ENCODE data around the gene SNX20.

The SNX20 gene

GRCh38 chr16:50638816-50639670 lies 42.1 kb downstream of the SNX20 start:
- no peaks in the 10 kb centered on the region for H3K27me3 ChIP-seq (ENCODE audit: low read depth, low read length)
- no peaks in the 10 kb centered on the region for H4K20me1 ChIP-seq (ENCODE audit: insufficient read depth, low read length)
- no peak for TF ChIP-seq CTCF (IDR thresholded peaks at IDR 0.05; ENCODE audit: low read depth, low read length)
- no peak for TF ChIP-seq EZH2phosphoT487 (IDR thresholded peaks at IDR 0.05; ENCODE audit: low read depth)
- no peak overlapping the region for H3K27ac ChIP-seq (ENCODE audit: low read length)
- no peak overlapping the region for H2AFZ ChIP-seq (ENCODE audit: low read depth, low read length)
- no peaks in the 10 kb centered on the region for H3K36me3 ChIP-seq (replicated peaks; ENCODE audit: low read depth, low read length)
- no peak overlapping the region for H3K4me3 ChIP-seq (ENCODE audit: low read length)
- H3K9me3 ChIP-seq (ENCODE audit: insufficient read depth, low read length): no peaks in the 10 kb centered on the region
- no peaks in the 10 kb centered on the region for H3K79me2 ChIP-seq (ENCODE audit: low read length)
- no peaks in the 10 kb centered on the region for H3K4me1 ChIP-seq (ENCODE audit: low read length)
- no peak overlapping the region for H3K9ac ChIP-seq (ENCODE audit: low read length)
- no peak overlapping the region for H3K4me2 ChIP-seq (ENCODE audit: low read length)

- Histone ChIP-seq H3K9me3 (ENCODE audit: insufficient read depth, low read length) (no peaks in the 10 kb centered on the region), H3K4me2 (ENCODE audit: low read length) (no peak overlapping the region), H3K27ac (ENCODE audit: low read length) (no peak overlapping the region), H3K9ac (ENCODE audit: low read length) (no peak overlapping the region), H3K4me1 (ENCODE audit: low read length) (no peaks in the 10 kb centered on the region), H4K20me1 (ENCODE audit: insufficient read depth, low read length) (no peaks in the 10 kb centered on the region), H3K79me2 (ENCODE audit: low read length) (no peaks in the 10 kb centered on the region), H3K27me3 (ENCODE audit: low read depth, low read length) (no peaks in the 10 kb centered on the region), H3K4me3 (ENCODE audit: low read length) (no peak overlapping the region), H3K36me3 (replicated peaks; ENCODE audit: low read depth, low read length) (no peaks in the 10 kb centered on the region), H2AFZ (ENCODE audit: low read depth, low read length) (no peak overlapping the region)
- no peak for TF ChIP-seq CTCF (IDR thresholded peaks at IDR 0.05; ENCODE audit: low read depth, low read length)
- TF ChIP-seq EZH2phosphoT487 (IDR thresholded peaks at IDR 0.05; ENCODE audit: low read depth): no peak
Observed at GRCh38 chr16:50637716-50638602, 43.2 kb downstream of the SNX20 start.

GRCh38 chr16:50636753-50637374 lies 44.2 kb downstream of the SNX20 start:
- H2AFZ ChIP-seq (ENCODE audit: low read depth, low read length): no peak overlapping the region
- H3K9ac ChIP-seq (ENCODE audit: low read length): no peak overlapping the region
- H3K4me2 ChIP-seq (ENCODE audit: low read length): no peak overlapping the region
- H4K20me1 ChIP-seq (ENCODE audit: insufficient read depth, low read length): no peaks in the 10 kb centered on the region
- H3K4me3 ChIP-seq (ENCODE audit: low read length): no peak overlapping the region
- no peak overlapping the region for H3K27ac ChIP-seq (ENCODE audit: low read length)
- H3K4me1 ChIP-seq (ENCODE audit: low read length): no peaks in the 10 kb centered on the region
- H3K9me3 ChIP-seq (ENCODE audit: insufficient read depth, low read length): no peaks in the 10 kb centered on the region
- no peaks in the 10 kb centered on the region for H3K27me3 ChIP-seq (ENCODE audit: low read depth, low read length)
- no peaks in the 10 kb centered on the region for H3K36me3 ChIP-seq (replicated peaks; ENCODE audit: low read depth, low read length)
- TF ChIP-seq CTCF (IDR thresholded peaks at IDR 0.05; ENCODE audit: low read depth, low read length) (no peak), EZH2phosphoT487 (IDR thresholded peaks at IDR 0.05; ENCODE audit: low read depth) (no peak)
- H3K79me2 ChIP-seq (ENCODE audit: low read length): no peaks in the 10 kb centered on the region

Data from OCI-LY3 (cell line).